Type B pancreatic cell (in vitro differentiated cells): Measurements from ENCODE around the gene CNN1. TPM values are rescaled to one million over a fixed set of nuclear protein-coding genes. Genes with fewer than 3 reads are reported as not detected.

Experiments used
- DNase-seq: peaks from one replicate; pipeline ENCODE4 v3.0.0; 2021; ENCODE audit warnings: mixed read lengths; ENCODE audit not compliant: unreplicated experiment; ENCODE audit errors: extremely low spot score
- H3K27ac Mint-ChIP-seq: 2 replicates; pipeline ENCODE4 v1.8.0; 2021; ENCODE audit warnings: mild to moderate bottlenecking, mixed read lengths
- H3K27me3 Mint-ChIP-seq: 2 replicates; pipeline ENCODE4 v1.8.0; 2021; ENCODE audit warnings: mixed read lengths
- H3K36me3 Mint-ChIP-seq: 2 replicates; pipeline ENCODE4 v1.8.0; 2021; ENCODE audit warnings: mixed read lengths
- H3K4me1 Mint-ChIP-seq: one replicate; pipeline ENCODE4 v1.8.0; 2021; ENCODE audit warnings: mixed read lengths; ENCODE audit not compliant: unreplicated experiment
- H3K4me3 Mint-ChIP-seq: 2 replicates; pipeline ENCODE4 v1.8.0; 2021; ENCODE audit warnings: mild to moderate bottlenecking, mixed read lengths
- H3K9me3 Mint-ChIP-seq: 2 replicates; pipeline ENCODE4 v1.8.0; 2021; ENCODE audit warnings: mixed read lengths
- long read RNA-seq: library from polyadenylated mRNA; unstranded; transcript quantifications from one replicate; pipeline ENCODE4 v2.0.0, GENCODE V29; 2020
- total RNA-seq: library from RNA; stranded (reverse); gene quantifications from 2 replicates; pipeline ENCODE4 v1.2.1, GENCODE V29; 2021; ENCODE audit warnings: low replicate concordance
- TF ChIP-seq, protein P1 (sequence below): fragments of 200-600 bp; sonication (generic); conservative IDR thresholded peaks from 2 replicates; pipeline ENCODE4 v1.5.0; 2021; ENCODE audit warnings: antibody characterized with exemption, mild to moderate bottlenecking

Gene CNN1
- total RNA-seq = 2.3 and 7.9 TPM in 2 replicates
- long read RNA-seq = 0 reads

DNA sequence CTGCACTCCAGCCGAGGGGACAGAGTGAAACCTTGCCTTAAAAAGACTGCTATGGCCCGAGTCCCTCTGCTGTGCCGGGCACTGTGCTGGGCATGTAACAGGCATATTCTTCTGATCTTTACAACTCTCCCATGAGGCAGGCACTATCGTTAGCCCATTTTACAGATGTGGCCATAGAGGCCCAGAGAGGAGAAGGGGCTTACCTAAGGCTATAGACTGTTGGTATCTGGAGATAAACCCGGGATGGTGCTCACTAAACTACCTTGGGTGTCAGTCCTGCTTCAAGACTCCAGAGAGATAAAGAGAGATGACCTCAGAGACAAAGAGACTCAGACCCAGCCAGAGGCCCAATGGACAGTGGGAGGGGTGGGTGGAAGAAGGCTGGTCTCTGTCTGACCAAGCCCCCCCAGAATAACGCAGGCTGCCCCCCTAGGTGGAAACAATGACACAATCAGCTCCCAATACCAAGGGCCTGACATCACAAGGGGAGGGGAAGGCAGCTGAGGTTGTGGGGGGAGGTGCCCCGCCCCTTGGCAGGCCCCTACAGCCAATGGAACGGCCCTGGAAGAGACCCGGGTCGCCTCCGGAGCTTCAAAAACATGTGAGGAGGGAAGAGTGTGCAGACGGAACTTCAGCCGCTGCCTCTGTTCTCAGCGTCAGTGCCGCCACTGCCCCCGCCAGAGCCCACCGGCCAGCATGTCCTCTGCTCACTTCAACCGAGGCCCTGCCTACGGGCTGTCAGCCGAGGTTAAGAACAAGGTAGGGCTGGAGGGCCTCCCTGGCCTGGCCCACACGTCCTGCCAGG lies at the start of gene CNN1:
Gene CNN1, plus strand, starts transcription at position 620 of the 805 bp plus-strand sequence. Its CDS starts 77 bp downstream, at position 697.
- DNase-seq = no peak
- Mint-ChIP-seq H3K4me1 (peaks cover 10% of the 10 kb centered on the region), H3K27me3 (peaks cover 15% of the 10 kb centered on the region), H3K36me3 (no peaks in the 10 kb centered on the region), H3K27ac (no peak within 1 kb of the TSS), H3K9me3 (no peaks in the 10 kb centered on the region), H3K4me3 (peak within 1 kb of the TSS; percentile 77)
- TF ChIP-seq, protein P1, sequence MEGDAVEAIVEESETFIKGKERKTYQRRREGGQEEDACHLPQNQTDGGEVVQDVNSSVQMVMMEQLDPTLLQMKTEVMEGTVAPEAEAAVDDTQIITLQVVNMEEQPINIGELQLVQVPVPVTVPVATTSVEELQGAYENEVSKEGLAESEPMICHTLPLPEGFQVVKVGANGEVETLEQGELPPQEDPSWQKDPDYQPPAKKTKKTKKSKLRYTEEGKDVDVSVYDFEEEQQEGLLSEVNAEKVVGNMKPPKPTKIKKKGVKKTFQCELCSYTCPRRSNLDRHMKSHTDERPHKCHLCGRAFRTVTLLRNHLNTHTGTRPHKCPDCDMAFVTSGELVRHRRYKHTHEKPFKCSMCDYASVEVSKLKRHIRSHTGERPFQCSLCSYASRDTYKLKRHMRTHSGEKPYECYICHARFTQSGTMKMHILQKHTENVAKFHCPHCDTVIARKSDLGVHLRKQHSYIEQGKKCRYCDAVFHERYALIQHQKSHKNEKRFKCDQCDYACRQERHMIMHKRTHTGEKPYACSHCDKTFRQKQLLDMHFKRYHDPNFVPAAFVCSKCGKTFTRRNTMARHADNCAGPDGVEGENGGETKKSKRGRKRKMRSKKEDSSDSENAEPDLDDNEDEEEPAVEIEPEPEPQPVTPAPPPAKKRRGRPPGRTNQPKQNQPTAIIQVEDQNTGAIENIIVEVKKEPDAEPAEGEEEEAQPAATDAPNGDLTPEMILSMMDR = no peak

DNA sequence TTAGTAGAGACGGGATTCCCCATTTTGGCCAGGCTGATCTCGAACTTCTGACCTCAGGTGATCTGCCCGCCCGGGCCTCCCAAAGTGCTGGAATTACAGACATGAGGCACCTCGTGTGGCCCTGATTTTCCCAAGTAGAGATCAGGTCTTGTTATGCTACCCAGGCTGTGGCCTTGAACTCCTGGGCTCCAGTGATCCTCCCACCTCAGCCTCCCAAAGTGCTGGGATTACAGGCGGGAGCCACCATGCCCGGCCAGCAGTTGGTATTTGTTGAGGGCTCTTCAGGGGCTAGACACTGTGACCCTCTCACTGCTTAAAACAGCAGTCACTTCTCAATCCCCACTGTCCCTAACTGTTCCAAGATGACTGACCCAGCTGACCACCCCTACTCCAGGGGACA lies 49.3 kb upstream of the CNN1 start:
- Mint-ChIP-seq H3K4me1 (no peaks in the 10 kb centered on the region), H3K9me3 (no peaks in the 10 kb centered on the region), H3K27me3 (peaks cover 2% of the 10 kb centered on the region), H3K27ac (no peak overlapping the region), H3K36me3 (peaks cover 9% of the 10 kb centered on the region), H3K4me3 (no peak overlapping the region)
- TF ChIP-seq, protein P1 = no peak
- DNase-seq = no peak

DNA sequence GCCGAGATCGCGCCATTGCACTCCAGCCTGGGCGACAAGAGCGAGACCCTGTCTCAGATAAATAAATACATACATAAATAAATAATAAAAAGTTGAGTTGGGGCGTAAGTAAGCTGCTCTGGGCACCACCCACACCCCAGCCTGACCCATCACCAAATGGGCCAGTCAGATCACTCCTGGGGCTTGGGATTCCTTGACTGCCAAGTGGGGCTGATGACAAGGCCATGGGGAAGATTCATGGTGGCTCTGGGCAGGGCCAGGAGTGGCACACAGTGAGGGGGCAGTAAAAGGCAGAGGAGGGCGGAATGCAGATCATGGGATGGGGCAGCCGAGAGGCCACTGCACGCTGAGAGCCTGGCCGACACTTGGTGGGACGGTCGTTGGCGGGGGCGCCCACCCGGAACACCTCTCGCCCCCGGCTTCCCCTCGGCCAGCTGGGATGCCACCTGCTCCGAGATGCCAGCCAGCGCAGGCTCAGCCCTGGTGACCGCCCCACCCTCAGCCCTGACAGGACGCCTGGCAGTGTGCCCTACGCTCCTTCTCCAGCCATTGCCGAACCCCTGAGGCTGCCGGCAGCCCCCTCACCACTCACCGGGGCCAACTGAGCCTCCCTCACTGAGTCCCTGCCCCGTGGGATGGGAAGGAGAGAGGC lies 43.9 kb upstream of the CNN1 start:
- no peak for DNase-seq
- TF ChIP-seq, protein P1 = no peak
- peaks cover 5% of the 10 kb centered on the region for H3K36me3 Mint-ChIP-seq
- H3K9me3 Mint-ChIP-seq = no peaks in the 10 kb centered on the region
- H3K27me3 Mint-ChIP-seq = no peaks in the 10 kb centered on the region
- H3K4me1 Mint-ChIP-seq = no peaks in the 10 kb centered on the region
- no peak overlapping the region for H3K27ac Mint-ChIP-seq
- no peak overlapping the region for H3K4me3 Mint-ChIP-seq

DNA sequence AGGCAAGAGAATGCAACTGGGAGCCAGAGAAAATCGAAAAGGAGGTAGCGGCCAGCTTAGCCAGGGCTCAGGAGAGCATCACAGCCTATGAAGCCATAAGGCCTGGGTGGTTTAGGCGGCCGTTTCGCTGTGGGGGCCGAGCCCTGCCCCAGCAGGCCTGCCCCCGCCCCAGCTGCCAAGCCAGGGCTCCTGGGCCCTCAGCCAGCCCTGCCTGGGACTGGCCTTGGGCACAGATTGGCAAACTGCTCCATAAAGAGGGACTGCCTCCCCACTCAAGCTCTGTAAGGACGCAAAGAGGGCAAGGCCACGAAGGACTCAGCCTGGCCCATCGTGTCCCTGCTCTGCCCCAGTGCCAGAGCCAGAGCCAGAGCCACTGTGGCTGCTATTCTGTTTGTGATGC lies 43.2 kb upstream of the CNN1 start:
- H3K36me3 Mint-ChIP-seq = peaks cover 5% of the 10 kb centered on the region
- DNase-seq = no peak
- TF ChIP-seq, protein P1 = no peak
- no peak overlapping the region for H3K4me3 Mint-ChIP-seq
- no peaks in the 10 kb centered on the region for H3K27me3 Mint-ChIP-seq
- no peaks in the 10 kb centered on the region for H3K9me3 Mint-ChIP-seq
- no peaks in the 10 kb centered on the region for H3K4me1 Mint-ChIP-seq
- H3K27ac Mint-ChIP-seq = no peak overlapping the region

DNA sequence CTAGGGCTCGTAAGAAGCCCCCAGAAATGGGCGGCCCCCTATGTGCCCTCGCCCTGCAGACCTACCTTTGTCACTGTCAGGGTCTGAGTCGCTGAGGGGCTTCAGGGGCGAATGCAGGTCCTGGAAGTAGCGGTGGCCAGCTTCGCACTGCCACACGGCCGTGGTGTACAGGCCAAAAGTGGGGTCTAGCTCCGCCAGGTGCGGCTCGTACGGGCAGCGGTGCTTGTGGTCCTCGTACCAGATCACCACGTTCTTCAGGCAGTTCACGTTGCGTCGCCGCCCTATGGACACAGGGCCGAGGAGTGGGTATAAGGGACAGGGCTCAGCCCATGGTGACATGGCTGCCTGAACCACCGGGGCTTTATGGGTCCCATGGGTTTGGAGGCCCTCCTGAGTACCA lies 42.8 kb upstream of the CNN1 start:
- Mint-ChIP-seq H3K36me3 (peaks cover 3% of the 10 kb centered on the region), H3K27ac (no peak overlapping the region), H3K4me1 (no peaks in the 10 kb centered on the region), H3K9me3 (no peaks in the 10 kb centered on the region), H3K4me3 (no peak overlapping the region), H3K27me3 (no peaks in the 10 kb centered on the region)
- no peak for DNase-seq
- TF ChIP-seq, protein P1 = no peak
